Type B pancreatic cell (in vitro differentiated cells): Measurements from ENCODE around the gene TRABD. TPM values are rescaled to one million over a fixed set of nuclear protein-coding genes. Genes with fewer than 3 reads are reported as not detected.
A peak's percentile ranks its signal among the peaks of the same experiment; 100 is the strongest.

Experiments
- DNase-seq: peaks from one replicate; pipeline ENCODE4 v3.0.0; 2021; ENCODE audit warnings: mixed read lengths; ENCODE audit not compliant: unreplicated experiment; ENCODE audit errors: extremely low spot score
- H3K27ac Mint-ChIP-seq: 2 replicates; pipeline ENCODE4 v1.8.0; 2021; ENCODE audit warnings: mild to moderate bottlenecking, mixed read lengths
- H3K27me3 Mint-ChIP-seq: 2 replicates; pipeline ENCODE4 v1.8.0; 2021; ENCODE audit warnings: mixed read lengths
- H3K36me3 Mint-ChIP-seq: 2 replicates; pipeline ENCODE4 v1.8.0; 2021; ENCODE audit warnings: mixed read lengths
- H3K4me1 Mint-ChIP-seq: one replicate; pipeline ENCODE4 v1.8.0; 2021; ENCODE audit warnings: mixed read lengths; ENCODE audit not compliant: unreplicated experiment
- H3K4me3 Mint-ChIP-seq: 2 replicates; pipeline ENCODE4 v1.8.0; 2021; ENCODE audit warnings: mild to moderate bottlenecking, mixed read lengths
- H3K9me3 Mint-ChIP-seq: 2 replicates; pipeline ENCODE4 v1.8.0; 2021; ENCODE audit warnings: mixed read lengths
- total RNA-seq: library from RNA; stranded (reverse); gene quantifications from 2 replicates; pipeline ENCODE4 v1.2.1, GENCODE V29; 2021; ENCODE audit warnings: low replicate concordance
- TF ChIP-seq, protein P1 (sequence below): fragments of 200-600 bp; sonication (generic); conservative IDR thresholded peaks from 2 replicates; pipeline ENCODE4 v1.5.0; 2021; ENCODE audit warnings: antibody characterized with exemption, mild to moderate bottlenecking

Gene TRABD
- total RNA-seq, 1 donor from 2014 or later = 37.7 TPM

DNA sequence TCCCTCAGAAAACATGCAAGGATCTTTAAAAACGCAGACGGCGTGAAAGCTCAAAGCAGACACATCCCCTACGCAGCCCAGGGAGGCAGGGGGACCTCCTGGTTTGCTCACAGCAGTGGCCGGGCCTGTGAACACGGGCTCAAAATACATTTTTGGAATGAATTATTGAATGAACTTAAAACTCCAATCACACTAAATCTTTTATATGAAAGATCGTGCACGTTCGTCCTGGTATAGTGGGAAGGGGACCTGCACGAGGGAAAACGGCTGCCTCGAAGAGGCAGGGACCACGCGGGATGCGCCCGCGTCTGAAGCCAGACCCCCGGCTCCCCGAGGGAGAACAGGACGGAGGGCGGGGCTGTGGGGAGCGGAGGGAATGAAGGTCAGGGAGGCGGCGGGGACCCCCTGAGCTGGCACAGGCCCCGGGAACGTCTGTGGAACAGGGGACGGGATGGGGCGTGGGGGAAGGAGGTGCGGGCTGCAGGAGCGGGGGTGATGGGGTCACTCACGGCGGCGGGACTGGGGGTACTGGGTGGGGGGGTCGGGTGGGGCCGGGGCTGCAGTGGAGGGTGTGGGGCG lies 16.4 kb upstream of the TRABD start:
- Mint-ChIP-seq H3K4me1 (no peaks in the 10 kb centered on the region), H3K27ac (peak overlapping the region; percentile 72), H3K4me3 (peak overlapping the region; percentile 86), H3K9me3 (no peaks in the 10 kb centered on the region), H3K36me3 (no peaks in the 10 kb centered on the region), H3K27me3 (peaks cover 42% of the 10 kb centered on the region)
- peak; percentile 66 for DNase-seq
- TF ChIP-seq, protein P1, sequence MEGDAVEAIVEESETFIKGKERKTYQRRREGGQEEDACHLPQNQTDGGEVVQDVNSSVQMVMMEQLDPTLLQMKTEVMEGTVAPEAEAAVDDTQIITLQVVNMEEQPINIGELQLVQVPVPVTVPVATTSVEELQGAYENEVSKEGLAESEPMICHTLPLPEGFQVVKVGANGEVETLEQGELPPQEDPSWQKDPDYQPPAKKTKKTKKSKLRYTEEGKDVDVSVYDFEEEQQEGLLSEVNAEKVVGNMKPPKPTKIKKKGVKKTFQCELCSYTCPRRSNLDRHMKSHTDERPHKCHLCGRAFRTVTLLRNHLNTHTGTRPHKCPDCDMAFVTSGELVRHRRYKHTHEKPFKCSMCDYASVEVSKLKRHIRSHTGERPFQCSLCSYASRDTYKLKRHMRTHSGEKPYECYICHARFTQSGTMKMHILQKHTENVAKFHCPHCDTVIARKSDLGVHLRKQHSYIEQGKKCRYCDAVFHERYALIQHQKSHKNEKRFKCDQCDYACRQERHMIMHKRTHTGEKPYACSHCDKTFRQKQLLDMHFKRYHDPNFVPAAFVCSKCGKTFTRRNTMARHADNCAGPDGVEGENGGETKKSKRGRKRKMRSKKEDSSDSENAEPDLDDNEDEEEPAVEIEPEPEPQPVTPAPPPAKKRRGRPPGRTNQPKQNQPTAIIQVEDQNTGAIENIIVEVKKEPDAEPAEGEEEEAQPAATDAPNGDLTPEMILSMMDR = no peak

DNA sequence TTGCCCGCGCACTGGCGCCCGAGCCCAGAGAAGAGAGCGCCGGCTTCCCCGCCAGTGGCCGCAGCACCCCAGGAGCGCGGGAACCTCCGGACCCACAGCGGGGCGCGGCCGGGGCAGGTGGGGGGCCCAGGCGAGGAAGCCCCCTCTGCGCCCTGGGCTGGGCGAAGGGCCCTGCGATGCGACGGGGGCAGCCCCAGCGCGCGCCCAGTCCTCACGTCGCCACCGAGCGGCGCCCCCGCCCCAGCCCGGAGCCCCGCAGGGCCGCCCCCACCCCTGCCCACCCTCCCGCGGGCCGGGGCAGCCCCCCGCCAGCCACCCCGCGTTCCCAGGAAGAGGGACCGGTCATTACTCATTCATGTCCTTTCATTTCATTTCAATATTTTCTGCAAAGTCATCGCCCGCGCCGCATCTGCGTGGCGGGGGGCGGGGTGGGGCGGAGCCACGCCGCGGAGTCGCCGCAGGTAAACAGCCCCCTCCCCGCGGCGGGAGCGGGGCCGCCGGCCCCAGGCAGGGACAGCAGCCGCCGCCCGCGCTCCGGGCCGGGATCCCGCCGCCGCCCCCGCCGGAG lies 15.9 kb upstream of the TRABD start:
- Mint-ChIP-seq H3K4me3 (peak overlapping the region; percentile 59), H3K4me1 (no peaks in the 10 kb centered on the region), H3K27me3 (peaks cover 41% of the 10 kb centered on the region), H3K36me3 (no peaks in the 10 kb centered on the region), H3K9me3 (no peaks in the 10 kb centered on the region), H3K27ac (no peak overlapping the region)
- DNase-seq = no peak
- TF ChIP-seq, protein P1 = peak; percentile 16

DNA sequence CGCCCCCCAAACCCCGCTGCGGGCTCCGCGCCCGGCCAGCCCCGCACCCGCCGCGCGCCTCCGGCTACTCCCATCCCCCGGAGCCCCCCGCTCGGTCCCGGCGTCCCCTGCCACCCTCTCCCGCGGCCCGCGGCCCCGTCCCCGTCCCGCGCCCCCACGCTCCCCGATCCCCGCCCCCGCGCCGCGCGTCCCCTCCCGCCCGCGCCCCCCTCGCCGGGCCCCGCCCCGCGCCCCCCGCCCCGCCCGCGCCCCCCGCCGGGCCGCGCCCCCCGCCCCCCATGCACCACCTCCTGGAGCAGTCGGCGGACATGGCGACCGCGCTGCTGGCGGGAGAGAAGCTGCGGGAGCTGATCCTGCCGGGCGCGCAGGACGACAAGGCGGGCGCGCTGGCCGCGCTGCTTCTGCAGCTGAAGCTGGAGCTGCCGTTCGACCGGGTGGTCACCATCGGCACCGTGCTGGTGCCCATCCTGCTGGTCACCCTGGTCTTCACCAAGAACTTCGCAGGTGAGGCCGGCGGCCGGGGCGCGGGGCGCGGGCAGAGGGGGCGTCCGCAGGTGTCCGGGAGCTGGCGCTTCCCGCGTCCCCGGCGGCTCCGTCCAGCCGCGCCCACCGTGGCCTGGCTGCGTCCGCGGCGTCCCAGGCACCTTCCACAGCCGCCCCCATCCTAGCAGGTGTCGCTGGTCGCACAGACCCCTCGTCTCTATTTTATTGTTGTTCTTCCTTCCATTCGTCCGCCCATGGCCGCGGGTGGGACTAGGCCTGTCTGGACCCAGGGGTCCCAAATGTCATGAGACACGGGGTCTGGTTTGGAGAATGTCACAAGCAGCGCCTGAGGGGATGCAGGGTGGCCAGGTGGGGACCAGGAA lies 15.0 kb upstream of the TRABD start, which contains the start of gene PANX2:
TSS of gene PANX2 (plus strand) at position 279 of the 866 bp plus-strand sequence. CDS start at position 279, 0 bp downstream.
- H3K36me3 Mint-ChIP-seq = no peaks in the 10 kb centered on the region
- peak within 1 kb of the TSS; percentile 85 for H3K4me3 Mint-ChIP-seq
- no peaks in the 10 kb centered on the region for H3K9me3 Mint-ChIP-seq
- peaks cover 37% of the 10 kb centered on the region for H3K27me3 Mint-ChIP-seq
- TF ChIP-seq, protein P1 = no peak
- no peaks in the 10 kb centered on the region for H3K4me1 Mint-ChIP-seq
- H3K27ac Mint-ChIP-seq = peak within 1 kb of the TSS; percentile 58
- no peak for DNase-seq

DNA sequence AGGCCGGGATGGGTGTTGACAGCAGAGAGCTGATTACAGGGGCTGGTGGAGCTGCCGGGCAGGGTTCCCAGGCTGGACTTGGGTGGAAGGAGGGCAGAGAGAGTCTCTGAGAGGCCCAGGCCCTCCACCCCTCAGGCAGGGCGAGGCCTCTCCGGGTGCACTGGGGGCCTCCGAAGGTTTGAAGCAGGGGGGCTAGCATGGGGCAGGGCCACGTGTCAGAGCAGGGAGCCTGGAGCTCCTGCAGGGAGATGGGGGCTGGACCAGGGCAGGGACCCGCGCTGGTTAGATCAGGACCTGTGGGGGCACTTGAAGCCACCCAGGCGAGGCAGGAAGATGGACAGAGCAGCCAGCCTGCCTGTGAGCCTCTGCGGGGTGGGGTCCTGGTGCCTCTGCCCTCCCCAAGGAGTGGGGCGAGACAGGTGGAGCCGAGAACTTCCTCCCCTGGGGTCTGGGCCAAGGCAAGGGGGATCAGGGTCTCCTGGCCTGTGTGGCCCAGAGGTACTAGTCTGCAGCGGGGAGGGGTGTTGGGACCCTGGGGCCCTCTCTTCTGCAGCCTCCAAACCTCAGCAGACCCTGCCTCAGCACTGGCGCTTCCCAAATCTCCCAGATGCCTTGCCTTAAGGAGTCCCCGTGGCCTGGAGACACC lies 14.3 kb upstream of the TRABD start:
- peaks cover 37% of the 10 kb centered on the region for H3K27me3 Mint-ChIP-seq
- H3K9me3 Mint-ChIP-seq = no peaks in the 10 kb centered on the region
- peak overlapping the region; percentile 58 for H3K27ac Mint-ChIP-seq
- no peak for DNase-seq
- H3K36me3 Mint-ChIP-seq = no peaks in the 10 kb centered on the region
- H3K4me1 Mint-ChIP-seq = no peaks in the 10 kb centered on the region
- TF ChIP-seq, protein P1 = no peak
- H3K4me3 Mint-ChIP-seq = peak overlapping the region; percentile 85

DNA sequence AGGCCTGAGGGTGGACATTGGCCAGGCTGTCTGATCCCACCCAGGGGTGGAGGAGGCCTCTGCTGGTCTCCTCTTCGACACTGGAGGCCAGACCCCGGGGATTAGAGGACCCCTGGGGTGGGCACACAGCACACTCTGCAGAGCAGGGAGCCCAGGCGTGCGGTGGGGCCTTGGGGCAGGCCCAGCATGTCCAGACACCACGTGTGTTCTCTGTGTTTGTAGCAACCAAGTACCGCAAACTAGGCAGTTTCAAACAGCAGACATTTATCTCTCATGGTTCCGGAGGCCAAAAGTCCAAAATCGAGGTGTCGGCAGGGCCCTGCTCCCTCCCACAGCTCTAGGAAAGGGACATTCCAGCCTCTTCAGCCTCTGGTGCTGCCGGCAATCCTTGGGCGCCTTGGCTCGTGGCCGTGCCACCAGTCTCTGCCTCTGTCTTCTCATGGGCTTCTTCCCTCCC lies 13.7 kb upstream of the TRABD start:
- Mint-ChIP-seq H3K9me3 (no peaks in the 10 kb centered on the region), H3K4me1 (no peaks in the 10 kb centered on the region), H3K36me3 (no peaks in the 10 kb centered on the region), H3K27ac (no peak overlapping the region), H3K4me3 (peak overlapping the region; percentile 52), H3K27me3 (peaks cover 37% of the 10 kb centered on the region)
- TF ChIP-seq, protein P1 = no peak
- no peak for DNase-seq
